Breast epithelium (tissue), 4 donors: ENCODE data around the gene TUT1. TPM values are rescaled to one million over a fixed set of nuclear protein-coding genes. Genes with fewer than 3 reads are reported as not detected.
A peak's percentile ranks its signal among the peaks of the same experiment; 100 is the strongest.

Experiments used
- DNase-seq, 2 donors: peaks; one replicate each; pipeline ENCODE4 v3.0.0-alpha.2; 2019; ENCODE audit warnings: low spot score in 2 of 2
- H3K27ac ChIP-seq, 2 donors: fragments of 200-600 bp; sonication (generic) in 1 of 2; one replicate each; pipeline ENCODE4 v1.5.1; 2016 to 2019; ENCODE audit warnings: mild to moderate bottlenecking in 1 of 2
- H3K27me3 ChIP-seq, 2 donors: fragments of 200-600 bp; sonication (generic) in 1 of 2; one replicate each; pipeline versions ENCODE4 v1.5.1 to v1.6.0; 2017 to 2019; ENCODE audit warnings: control low read depth in 1 of 2, mild to moderate bottlenecking in 1 of 2
- H3K36me3 ChIP-seq: fragments of 200-600 bp; one replicate; pipeline ENCODE4 v1.5.1; 2019
- H3K4me1 ChIP-seq, 2 donors: fragments of 200-600 bp; sonication (generic); one replicate each; pipeline ENCODE4 v1.5.1; 2016 to 2019; ENCODE audit warnings: control low read depth in 1 of 2
- H3K4me3 ChIP-seq, 3 donors: fragments of 200-600 bp; sonication (generic); 1 replicate in 2 of 3; 2 replicates in 1 of 3; pipeline ENCODE4 v1.5.1; 2016 to 2019; ENCODE audit warnings: mild to moderate bottlenecking in 3 of 3, moderate library complexity in 2 of 3
- H3K9me3 ChIP-seq, 2 donors: fragments of 200-600 bp; sonication (generic) in 1 of 2; one replicate each; pipeline ENCODE4 v1.5.1; 2016 to 2019; ENCODE audit warnings: control low read depth in 1 of 2
- POLR2A ChIP-seq: fragments of 450-650 bp; IDR thresholded peaks from one replicate; pipeline ENCODE4 v1.6.1; 2016; ENCODE audit warnings: antibody characterized with exemption, mild to moderate bottlenecking, moderate library complexity
- POLR2AphosphoS5 ChIP-seq, 3 donors: sonication (generic); formaldehyde crosslinking; IDR thresholded peaks; one replicate each; pipeline ENCODE4 v1.6.1; 2017; ENCODE audit warnings: antibody characterized with exemption in 3 of 3
- intact Hi-C: fragments of 100-400 bp; cut with DNase I; formaldehyde crosslinking; loops from one replicate; pipeline ENCODE4 v1.15.1; 2023; ENCODE audit warnings: low total_unique reads
- total RNA-seq, 3 donors: library from RNA; depleted of rRNA; stranded (reverse); fragments of >200 nt; gene quantifications; one replicate each; pipeline ENCODE4 v1.1.0, GENCODE V29; 2016
- TF ChIP-seq, protein P1 (sequence below), 3 donors: fragments of 450-650 bp; IDR thresholded peaks; one replicate each; pipeline ENCODE4 v1.5.1; 2016 to 2017; ENCODE audit warnings: antibody characterized with exemption in 3 of 3, mild to moderate bottlenecking in 3 of 3, moderate library complexity in 3 of 3

TUT1 gene
- total RNA-seq, 3 donors from 2014 or later = 7.7 to 12.1 (median 10.7) TPM

DNA sequence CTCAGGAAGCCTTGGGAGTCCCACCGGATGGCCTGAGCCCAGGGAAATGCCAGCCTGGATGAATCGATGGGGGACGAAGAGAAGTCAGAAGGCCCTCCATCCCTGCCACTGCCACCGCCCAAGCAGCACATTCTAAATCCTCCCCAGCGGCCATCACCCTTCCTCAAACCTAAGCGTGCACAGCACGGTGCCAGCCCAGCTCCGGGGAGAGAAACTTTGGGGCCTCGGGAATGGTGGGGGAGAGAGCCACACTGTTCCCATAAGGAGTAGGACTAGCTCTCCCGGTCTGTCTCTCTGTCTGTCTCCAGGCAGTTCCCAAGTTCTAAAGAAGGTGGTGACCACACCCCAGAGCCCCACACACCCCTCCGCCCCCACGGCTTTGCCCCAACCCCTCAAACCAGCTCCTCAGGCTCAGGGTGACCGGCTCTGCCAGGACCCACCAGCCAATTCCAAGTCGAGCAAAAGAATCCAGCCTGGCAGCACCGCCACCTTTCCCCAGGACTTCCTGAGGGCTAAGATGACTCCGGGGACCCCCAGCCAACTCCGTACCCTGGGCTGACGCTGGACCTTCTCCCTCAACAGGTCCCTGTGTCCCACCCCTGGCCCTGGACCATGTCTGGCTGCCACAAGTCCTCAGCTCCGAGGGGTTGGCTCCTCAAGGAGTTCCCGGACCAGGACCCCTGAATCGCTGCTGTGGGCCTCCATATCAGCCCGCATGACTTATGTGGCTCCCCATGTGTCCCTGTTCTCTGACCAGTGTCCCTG, 47.5 kb downstream of the TUT1 start:
- Histone ChIP-seq H3K27ac (peak overlapping the region; percentile 96 to 99), H3K4me3 (peak overlapping the region; percentile 98 to 100 (median 98)), H3K9me3 (no peaks in the 10 kb centered on the region), H3K36me3 (no peaks in the 10 kb centered on the region), H3K27me3 (no peaks in the 10 kb centered on the region), H3K4me1 (peaks cover 34 to 44% of the 10 kb centered on the region in 2 donors)
- intact Hi-C loops = loop anchor here (10.0 kb wide), 1 partner anchor 119 kb away; no protein-coding TSS in a partner anchor
- no peak for DNase-seq
- TF ChIP-seq POLR2AphosphoS5 (IDR thresholded peaks at IDR 0.05) = no peak
- no peak for TF ChIP-seq POLR2A
- TF ChIP-seq, protein P1, sequence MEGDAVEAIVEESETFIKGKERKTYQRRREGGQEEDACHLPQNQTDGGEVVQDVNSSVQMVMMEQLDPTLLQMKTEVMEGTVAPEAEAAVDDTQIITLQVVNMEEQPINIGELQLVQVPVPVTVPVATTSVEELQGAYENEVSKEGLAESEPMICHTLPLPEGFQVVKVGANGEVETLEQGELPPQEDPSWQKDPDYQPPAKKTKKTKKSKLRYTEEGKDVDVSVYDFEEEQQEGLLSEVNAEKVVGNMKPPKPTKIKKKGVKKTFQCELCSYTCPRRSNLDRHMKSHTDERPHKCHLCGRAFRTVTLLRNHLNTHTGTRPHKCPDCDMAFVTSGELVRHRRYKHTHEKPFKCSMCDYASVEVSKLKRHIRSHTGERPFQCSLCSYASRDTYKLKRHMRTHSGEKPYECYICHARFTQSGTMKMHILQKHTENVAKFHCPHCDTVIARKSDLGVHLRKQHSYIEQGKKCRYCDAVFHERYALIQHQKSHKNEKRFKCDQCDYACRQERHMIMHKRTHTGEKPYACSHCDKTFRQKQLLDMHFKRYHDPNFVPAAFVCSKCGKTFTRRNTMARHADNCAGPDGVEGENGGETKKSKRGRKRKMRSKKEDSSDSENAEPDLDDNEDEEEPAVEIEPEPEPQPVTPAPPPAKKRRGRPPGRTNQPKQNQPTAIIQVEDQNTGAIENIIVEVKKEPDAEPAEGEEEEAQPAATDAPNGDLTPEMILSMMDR (IDR thresholded peaks at IDR 0.05) = no peak

DNA sequence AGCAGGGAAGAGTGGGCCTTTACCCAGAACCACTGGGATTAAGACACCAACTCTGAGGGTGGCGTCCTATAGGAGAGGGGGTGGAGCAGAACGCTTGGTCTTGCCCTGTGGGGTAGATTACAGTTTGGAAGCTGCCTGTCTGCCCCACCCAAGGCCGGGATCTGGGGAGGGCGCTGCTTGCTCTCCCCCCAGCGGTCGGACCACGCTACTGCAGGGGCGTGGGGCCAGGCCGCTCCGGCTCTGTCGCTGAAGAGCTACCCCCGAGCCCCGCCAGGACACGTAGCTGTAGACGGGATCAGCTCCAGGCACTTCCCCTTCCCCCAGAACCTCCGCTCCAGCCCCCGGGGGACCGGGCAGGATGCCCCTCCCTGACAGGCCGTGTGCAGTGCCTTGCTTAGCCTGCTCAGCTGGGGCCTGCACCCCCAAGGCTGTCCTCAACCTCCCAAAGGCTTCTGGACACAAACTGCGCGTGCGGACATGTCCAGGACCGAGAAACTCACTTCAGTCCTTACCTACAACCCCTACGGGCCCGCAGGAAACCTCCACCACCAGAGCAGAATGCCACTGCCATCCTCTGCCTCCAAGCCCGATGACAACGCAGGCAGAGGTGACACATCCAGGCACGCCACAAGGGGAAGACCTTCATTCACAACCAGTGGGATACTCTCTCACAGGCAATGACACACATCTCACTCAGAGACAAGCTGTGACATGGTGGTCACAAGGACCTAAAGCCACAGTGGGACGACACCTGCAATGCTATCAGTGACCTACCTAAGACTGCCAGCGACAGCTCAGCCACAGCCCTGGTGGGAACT, 48.4 kb downstream of the TUT1 start:
- H3K36me3 ChIP-seq = no peaks in the 10 kb centered on the region
- peaks cover 34 to 47% of the 10 kb centered on the region in 2 donors for H3K4me1 ChIP-seq
- intact Hi-C loops = loop anchor here (10.0 kb wide), 1 partner anchor 118 kb away; no protein-coding TSS in a partner anchor
- DNase-seq = peak; percentile 66 to 86
- peak overlapping the region; percentile 98 to 100 (median 98) for H3K4me3 ChIP-seq
- no peaks in the 10 kb centered on the region for H3K9me3 ChIP-seq
- TF ChIP-seq, protein P1 (IDR thresholded peaks at IDR 0.05) = peak; percentile 97 to 98 (median 98)
- TF ChIP-seq POLR2AphosphoS5 (IDR thresholded peaks at IDR 0.05) (peak in 2 of 3 donors; percentile 21 to 62), POLR2A (no peak)
- peak overlapping the region; percentile 96 to 99 for H3K27ac ChIP-seq
- no peaks in the 10 kb centered on the region for H3K27me3 ChIP-seq

DNA sequence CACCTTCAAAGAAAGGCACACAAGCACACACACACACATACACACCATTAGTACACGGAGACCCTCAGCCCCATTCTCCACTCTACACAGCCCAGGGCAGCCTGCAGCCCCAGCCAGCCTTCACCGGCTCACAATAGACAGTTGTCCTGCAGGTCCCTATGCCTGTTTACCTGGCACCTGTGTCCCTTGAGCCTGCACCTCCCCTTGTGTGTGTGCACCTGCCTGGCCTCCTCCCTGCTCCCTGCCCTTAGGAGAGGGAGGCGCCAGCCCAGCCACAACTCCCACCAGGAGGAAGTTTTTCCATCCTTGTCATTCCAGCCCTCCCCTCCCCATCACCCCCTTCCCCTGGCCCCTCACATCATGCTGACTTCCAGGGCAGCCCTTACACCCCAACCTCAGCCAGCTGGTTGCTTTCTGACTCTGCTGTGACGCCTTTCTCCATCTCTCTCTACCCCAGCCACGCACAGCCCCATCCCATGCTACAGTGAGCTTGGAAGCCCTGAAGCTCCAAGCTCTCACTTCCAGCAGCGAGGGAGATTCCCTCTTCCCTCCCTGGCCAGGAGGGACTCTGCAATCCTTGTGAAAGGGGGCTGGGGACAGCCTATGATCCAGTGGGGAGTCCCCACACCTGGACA, 49.1 kb downstream of the TUT1 start:
- Histone ChIP-seq H3K9me3 (no peaks in the 10 kb centered on the region), H3K27me3 (no peaks in the 10 kb centered on the region), H3K4me1 (peaks cover 34 to 47% of the 10 kb centered on the region in 2 donors), H3K36me3 (no peaks in the 10 kb centered on the region), H3K4me3 (peak overlapping the region; percentile 98 to 100 (median 98)), H3K27ac (peak overlapping the region; percentile 96 to 99)
- DNase-seq = no peak
- intact Hi-C loops = loop anchor here (10.0 kb wide), 1 partner anchor 117 kb away; no protein-coding TSS in a partner anchor
- TF ChIP-seq, protein P1 (IDR thresholded peaks at IDR 0.05) = no peak
- TF ChIP-seq POLR2A (no peak), POLR2AphosphoS5 (IDR thresholded peaks at IDR 0.05) (no peak)

DNA sequence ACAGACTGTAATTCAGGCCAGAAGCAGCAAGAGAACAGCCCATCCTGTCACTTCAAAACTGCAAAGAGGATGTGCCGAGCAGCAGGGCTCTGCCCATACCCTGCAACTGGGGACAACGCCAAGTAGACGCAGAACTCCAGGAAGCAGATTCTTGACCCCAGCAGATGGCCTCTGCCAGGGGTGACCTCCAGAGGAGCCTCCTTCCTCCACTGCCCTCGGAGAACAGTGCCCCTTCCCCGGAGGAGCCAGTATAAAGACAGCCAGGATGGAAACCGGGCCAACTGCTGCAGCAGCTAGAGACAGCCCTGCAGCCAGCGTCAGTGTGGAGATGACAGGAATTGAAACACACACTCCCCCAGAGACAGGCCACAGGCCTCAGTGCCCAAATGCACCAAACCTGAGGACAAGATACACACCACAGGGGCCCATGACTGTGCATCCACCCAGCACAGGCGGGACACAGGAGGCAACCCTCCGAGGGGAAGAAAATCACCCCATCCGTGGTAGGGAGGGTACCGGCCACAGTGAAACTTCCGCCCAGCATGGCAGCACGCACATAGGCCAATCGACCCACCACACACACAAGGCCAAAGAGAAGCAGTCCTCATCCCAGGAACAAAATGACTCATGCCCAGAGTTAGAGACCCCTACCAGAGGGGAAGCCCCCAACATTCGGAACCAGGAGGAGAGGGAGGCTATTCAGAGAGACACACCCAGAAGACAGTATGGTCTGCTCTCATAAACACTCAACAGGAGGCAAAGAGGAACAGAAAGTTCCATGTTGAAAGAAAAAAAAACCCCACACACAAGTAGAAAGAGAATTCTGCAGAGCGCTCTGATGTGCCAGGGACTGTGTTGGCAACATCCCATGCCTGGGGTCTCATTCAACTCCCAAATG, 50.3 kb downstream of the TUT1 start:
- H3K4me3 ChIP-seq = peak overlapping the region; percentile 98 to 100 (median 98)
- intact Hi-C loops = loop anchor here (10.0 kb wide), 1 partner anchor 116 kb away; no protein-coding TSS in a partner anchor
- H3K36me3 ChIP-seq = no peaks in the 10 kb centered on the region

More for the DNA sequence above, 50.3 kb downstream of the TUT1 start:
- Histone ChIP-seq H3K27ac (peak overlapping the region; percentile 96 to 99), H3K27me3 (no peaks in the 10 kb centered on the region), H3K9me3 (no peaks in the 10 kb centered on the region), H3K4me1 (peaks cover 34 to 47% of the 10 kb centered on the region in 2 donors)
- TF ChIP-seq, protein P1 (IDR thresholded peaks at IDR 0.05) = no peak
- peak in 1 of 3 donors; percentile 28 for TF ChIP-seq POLR2AphosphoS5 (IDR thresholded peaks at IDR 0.05)
- DNase-seq = no peak
